ENCODE data around the gene TSHZ3. TPM values are rescaled to one million over a fixed set of nuclear protein-coding genes. Genes with fewer than 3 reads are reported as not detected.

Gene TSHZ3
- total and polyA plus RNA-seq, 12 donors = 2.6 to 9.3 (median 7.8) TPM

DNA sequence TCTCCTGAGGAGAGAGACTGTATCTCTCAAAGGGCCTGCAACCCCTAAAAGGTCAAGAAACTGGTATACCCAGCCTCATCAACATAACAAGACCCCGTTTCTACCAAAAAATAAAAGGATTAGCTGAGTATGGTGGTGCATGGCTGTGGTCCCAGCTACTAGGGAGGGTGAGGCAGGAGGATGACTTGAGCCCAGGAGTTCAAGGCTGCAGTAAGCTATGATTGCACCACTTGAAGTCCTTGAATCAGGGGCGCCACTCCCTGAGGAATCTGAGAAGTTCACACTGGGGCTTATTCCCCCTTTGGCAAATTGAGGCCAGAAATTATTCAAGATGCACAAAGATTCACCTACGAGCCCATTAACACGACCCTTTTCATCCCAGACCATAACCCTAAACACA is 83.0 kb downstream of the TSHZ3 start:
- no peaks in the 10 kb centered on the region for H3K9me3 ChIP-seq (replicated peaks in 1 of 3)
- no peak overlapping the region for H3K27ac ChIP-seq
- no peak for DNase-seq
- H3K4me3 ChIP-seq = no peak overlapping the region
- no peaks in the 10 kb centered on the region for H3K27me3 ChIP-seq
- no peaks in the 10 kb centered on the region for H3K4me1 ChIP-seq (replicated peaks in 1 of 2)
- 80 to 93% (median 88%) methylated on average over 4 of the region's 4 CpGs for WGBS, 4 donors
- TF ChIP-seq POLR2A (IDR thresholded peaks at IDR 0.05) = no peak
- no peak for TF ChIP-seq CTCF (IDR thresholded peaks at IDR 0.05)
- intact Hi-C loops (cut with DNase I) = no loop called here
- no peaks in the 10 kb centered on the region for H3K36me3 ChIP-seq (replicated peaks in 1 of 2)

GRCh38 chr19:31264041-31264778 is 85.0 kb downstream of the TSHZ3 start:
- H3K4me1 ChIP-seq (replicated peaks in 1 of 2) = no peaks in the 10 kb centered on the region
- H3K27ac ChIP-seq = no peak overlapping the region
- H3K27me3 ChIP-seq = no peaks in the 10 kb centered on the region
- no peak overlapping the region for H3K4me3 ChIP-seq
- TF ChIP-seq CTCF (IDR thresholded peaks at IDR 0.05) (no peak), POLR2A (IDR thresholded peaks at IDR 0.05) (no peak)
- DNase-seq = peak in 1 of 7 donors; percentile 12
- WGBS, 4 donors = 84 to 93% (median 85%) methylated on average over 9 of the region's 9 CpGs
- no peaks in the 10 kb centered on the region for H3K9me3 ChIP-seq (replicated peaks in 1 of 3)
- intact Hi-C loops (cut with DNase I) = no loop called here
- no peaks in the 10 kb centered on the region for H3K36me3 ChIP-seq (replicated peaks in 1 of 2)

- Histone ChIP-seq H3K27me3 (no peaks in the 10 kb centered on the region), H3K4me3 (no peak overlapping the region), H3K27ac (no peak overlapping the region), H3K36me3 (replicated peaks in 1 of 2) (no peaks in the 10 kb centered on the region), H3K9me3 (replicated peaks in 1 of 3) (no peaks in the 10 kb centered on the region), H3K4me1 (replicated peaks in 1 of 2) (no peaks in the 10 kb centered on the region)
- TF ChIP-seq CTCF (IDR thresholded peaks at IDR 0.05) = no peak
- no peak for TF ChIP-seq POLR2A (IDR thresholded peaks at IDR 0.05)
- DNase-seq = peak in 2 of 7 donors; percentile 8 to 39
- intact Hi-C loops (cut with DNase I) = no loop called here
- WGBS, 4 donors = 71 to 82% (median 78%) methylated on average over 2 to 9 of the region's 9 CpGs
Observed at GRCh38 chr19:31263328-31263727, 85.9 kb downstream of the TSHZ3 start.

DNA sequence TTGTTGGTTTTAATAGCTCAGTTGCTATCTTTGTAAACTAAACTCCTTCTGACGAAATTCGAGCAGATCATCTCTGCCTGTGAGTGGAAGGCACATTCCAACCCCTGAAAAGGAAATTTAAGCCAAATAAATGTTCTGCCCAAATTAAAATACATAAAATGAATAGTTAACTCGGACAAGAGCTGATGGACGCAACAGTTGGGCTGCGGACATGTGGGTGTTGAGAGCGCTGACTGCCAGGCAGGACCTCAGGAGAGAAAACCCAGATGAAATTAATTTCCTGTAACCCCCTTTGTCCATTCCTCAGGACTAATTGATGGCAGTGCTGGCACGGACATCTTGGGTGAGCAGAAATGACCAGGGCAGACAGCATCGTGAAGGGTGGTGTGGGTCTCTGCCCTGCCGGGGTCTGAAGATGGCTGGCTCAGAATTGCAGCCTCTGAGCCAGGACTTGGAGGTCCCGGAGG is 86.5 kb downstream of the TSHZ3 start:
- intact Hi-C loops (cut with DNase I) = no loop called here
- Histone ChIP-seq H3K27ac (no peak overlapping the region), H3K9me3 (replicated peaks in 1 of 3) (no peaks in the 10 kb centered on the region), H3K27me3 (no peaks in the 10 kb centered on the region), H3K36me3 (replicated peaks in 1 of 2) (no peaks in the 10 kb centered on the region), H3K4me1 (replicated peaks in 1 of 2) (no peaks in the 10 kb centered on the region), H3K4me3 (no peak overlapping the region)
- peak in 2 of 7 donors; percentile 9 to 36 for DNase-seq
- whole genome bisulfite sequencing, 4 donors = 64 to 75% (median 74%) methylated on average over 10 of the region's 10 CpGs
- no peak for TF ChIP-seq CTCF (IDR thresholded peaks at IDR 0.05)
- TF ChIP-seq POLR2A (IDR thresholded peaks at IDR 0.05) = no peak
